HepG2 (cell line): ENCODE results near the gene SOBP. TPM values are rescaled to one million over a fixed set of nuclear protein-coding genes. Genes with fewer than 3 reads are reported as not detected.

Experiments
- ATAC-seq: fragments of 200-7000 bp; cut with Tn5 transposase; 3 replicates; pipeline ENCODE4 v1.9.1; 2020; ENCODE audit warnings: mild to moderate bottlenecking, moderate library complexity
- BruUV-seq: library from RNA; stranded (reverse); fragments of 400-500 nt; replicated peaks from 2 replicates; lab custom pipeline; 2021; lab: Mats Ljungman, UMichigan
- CTCF ChIA-PET: fragments of 300-600 bp; formaldehyde crosslinking; extraction: SDS; loops from one replicate; lab custom pipeline; 2021; ENCODE audit warnings: low total read pairs, inconsistent platforms, low intra/inter-chr PET ratio; lab: Yijun Ruan, JAX
- POLR2A ChIA-PET: fragments of 350-600 bp; sonication (Branson Sonifier 250); formaldehyde crosslinking; loops from one replicate; lab custom pipeline; 2020; ENCODE audit warnings: antibody characterized with exemption, inconsistent platforms; lab: Yijun Ruan, JAX
- DNase-seq: peaks from one replicate; pipeline ENCODE4 v3.0.0-alpha.2; 2015; ENCODE audit warnings: low spot score
- FAIRE-seq: peaks from 3 replicates; lab custom pipeline; 2011; peaks lifted over from hg19 to GRCh38; lab: Jason Lieb, UNC
- H2AFZ ChIP-seq: one replicate; pipeline ENCODE4 v1.6.1; 2011; ENCODE audit warnings: low read length, inconsistent platforms
- H3K27ac ChIP-seq: fragments of 300-600 bp; 3 replicates; pipeline ENCODE4 v1.8.0; 2011; ENCODE audit warnings: mixed run types, mild to moderate bottlenecking, mixed read lengths, low read length, inconsistent platforms; ENCODE audit not compliant: insufficient read depth; ENCODE audit errors: extremely low read length
- H3K27me3 ChIP-seq, 2 experiments: fragments of 200-600 bp in 1 of 2; 2 replicates in 1 of 2; 3 replicates in 1 of 2; pipeline versions ENCODE4 v1.6.0 to v1.8.0; 2011; ENCODE audit warnings: low read length in 2 of 2, mild to moderate bottlenecking in 2 of 2, moderate library complexity in 2 of 2, inconsistent platforms in 1 of 2; ENCODE audit not compliant: insufficient read depth in 2 of 2, control insufficient read depth in 1 of 2
- H3K36me3 ChIP-seq, 2 experiments: fragments of 200-600 bp in 1 of 2; replicated peaks in 1 of 2; 2 replicates in 1 of 2; 3 replicates in 1 of 2; pipeline versions ENCODE4 v1.5.1 to v1.8.0; 2011; ENCODE audit warnings: low read length in 2 of 2, inconsistent platforms in 1 of 2; ENCODE audit not compliant: insufficient read depth in 2 of 2, control insufficient read depth in 1 of 2
- H3K4me1 ChIP-seq: 2 replicates; pipeline ENCODE4 v1.5.1; 2012; ENCODE audit warnings: low read length, inconsistent platforms; ENCODE audit not compliant: insufficient read depth
- H3K4me2 ChIP-seq: 2 replicates; pipeline ENCODE4 v1.6.0; 2011; ENCODE audit warnings: low read depth, low read length, inconsistent platforms
- H3K4me3 ChIP-seq, 3 experiments: fragments of 200-600 bp in 1 of 3; sonication (generic), shearing (Covaris generic) in 1 of 3; replicated peaks in 1 of 3; 2 replicates each; pipeline ENCODE4 v1.5.1; 2011 to 2016; ENCODE audit warnings: low read length in 3 of 3, inconsistent platforms in 2 of 3, low read depth in 2 of 3, mild to moderate bottlenecking in 2 of 3, control low read depth in 1 of 3, mixed read lengths in 1 of 3; ENCODE audit not compliant: insufficient read depth in 1 of 3
- H3K79me2 ChIP-seq: one replicate; pipeline ENCODE4 v1.6.1; 2011; ENCODE audit warnings: low read length, inconsistent platforms; ENCODE audit not compliant: insufficient read depth
- H3K9ac ChIP-seq: 2 replicates; pipeline ENCODE4 v1.6.0; 2011; ENCODE audit warnings: mild to moderate bottlenecking, low read depth, low read length, inconsistent platforms; ENCODE audit not compliant: insufficient read depth
- H3K9me3 ChIP-seq: 2 replicates; pipeline ENCODE4 v1.5.1; 2012; ENCODE audit warnings: mild to moderate bottlenecking, low read length
- H4K20me1 ChIP-seq: 2 replicates; pipeline ENCODE4 v1.6.0; 2011; ENCODE audit warnings: inconsistent platforms, mild to moderate bottlenecking, low read length, moderate library complexity; ENCODE audit not compliant: insufficient read depth
- ADNP ChIP-seq: sonication (generic); formaldehyde crosslinking; IDR thresholded peaks from 2 replicates; pipeline ENCODE4 v1.4.0; 2020; ENCODE audit warnings: missing genetic modification reagents
- ATAD3A ChIP-seq: sonication (generic); formaldehyde crosslinking; IDR thresholded peaks from 2 replicates; pipeline ENCODE4 v1.4.0; 2020; ENCODE audit warnings: missing genetic modification reagents
- ATM ChIP-seq: fragments of 450-650 bp; IDR thresholded peaks from 2 replicates; pipeline ENCODE4 v1.7.1; 2017; ENCODE audit warnings: mild to moderate bottlenecking, borderline replicate concordance
- BHLHE40 ChIP-seq: IDR thresholded peaks from 2 replicates; pipeline ENCODE4 v1.6.1; 2011; ENCODE audit warnings: low read length, improper control_type of control experiment
- CEBPG ChIP-seq: IDR thresholded peaks from 2 replicates; pipeline ENCODE4 v1.6.1; 2016
- MLLT10 ChIP-seq: sonication (generic); formaldehyde crosslinking; IDR thresholded peaks from 2 replicates; pipeline ENCODE4 v1.4.0; 2020; ENCODE audit warnings: missing genetic modification reagents
- MTF1 ChIP-seq: sonication (generic); formaldehyde crosslinking; IDR thresholded peaks from 2 replicates; pipeline ENCODE4 v1.5.0; 2020; ENCODE audit warnings: missing genetic modification reagents
- TRIM22 ChIP-seq: fragments of 450-650 bp; IDR thresholded peaks from 2 replicates; pipeline ENCODE4 v1.6.1; 2017
- ZBTB21 ChIP-seq: sonication (generic); formaldehyde crosslinking; IDR thresholded peaks from 2 replicates; pipeline ENCODE4 v1.4.0; 2020; ENCODE audit warnings: missing genetic modification reagents
- ZBTB40 ChIP-seq, 2 experiments: fragments of 450-650 bp in 1 of 2; sonication (generic) in 1 of 2; formaldehyde crosslinking in 1 of 2; IDR thresholded peaks; 2 replicates each; pipeline versions ENCODE4 v1.6.1 to v1.8.0; 2016 to 2022; ENCODE audit warnings: antibody characterized with exemption in 1 of 2, mild to moderate bottlenecking in 1 of 2, missing genetic modification reagents in 1 of 2
- ZFP90 ChIP-seq: sonication (generic); formaldehyde crosslinking; IDR thresholded peaks from 2 replicates; pipeline ENCODE4 v1.8.0; 2022; ENCODE audit warnings: missing genetic modification reagents, mild to moderate bottlenecking, inconsistent platforms, borderline replicate concordance
- ZNF225 ChIP-seq: sonication (generic); formaldehyde crosslinking; IDR thresholded peaks from 2 replicates; pipeline ENCODE4 v1.4.0; 2020; ENCODE audit warnings: mild to moderate bottlenecking, missing genetic modification reagents
- ZNF333 ChIP-seq: sonication (generic); formaldehyde crosslinking; IDR thresholded peaks from 2 replicates; pipeline ENCODE4 v1.4.0; 2020; ENCODE audit warnings: mild to moderate bottlenecking, missing genetic modification reagents, borderline replicate concordance
- ZNF580 ChIP-seq: IDR thresholded peaks from 2 replicates; pipeline ENCODE4 v1.6.1; 2016; ENCODE audit warnings: low read depth, borderline replicate concordance
- ZNF879 ChIP-seq: sonication (generic); formaldehyde crosslinking; IDR thresholded peaks from 2 replicates; pipeline ENCODE4 v1.8.1; 2023; ENCODE audit warnings: missing genetic modification reagents
- WGBS: methylation state at CpG from one replicate; pipeline ENCODE4 v1.1.6; 2017; ENCODE audit warnings: low lambda C conversion rate; 5-methylcytosine and 5-hydroxymethylcytosine counted together
- in situ Hi-C: cut with HindIII; loops from 2 replicates; pipeline ENCODE4 v1.10.0; 2017; ENCODE audit warnings: low pct_unique_long_range_greater_than_20kb; ENCODE audit not compliant: extremely low pct_ligation_motif_present
- intact Hi-C: fragments of 100-400 bp; cut with micrococcal nuclease; formaldehyde crosslinking; loops from one replicate; pipeline ENCODE4 v1.10.0; 2022; ENCODE audit not compliant: unreplicated experiment
- polyA plus RNA-seq, 8 experiments: library from polyadenylated mRNA; depleted of rRNA in 3 of 8; stranded (reverse) in 7 of 8; unstranded in 1 of 8; fragments of >200 nt; fragmentation: Illumina TruSeq in 4 of 8; extraction: Trizol in 4 of 8; gene quantifications; 2 replicates each; pipeline versions ENCODE4 v1.2.1 to v1.2.3, GENCODE V29; 2011 to 2016; ENCODE audit warnings: low read depth in 4 of 8, missing spikeins in 1 of 8, mixed read lengths in 1 of 8; ENCODE audit not compliant: insufficient read depth in 1 of 8
- total RNA-seq, 5 experiments: library from RNA; depleted of rRNA; stranded (reverse); fragments of >200 nt; fragmentation: Illumina TruSeq; extraction: Trizol; gene quantifications; 2 replicates each; pipeline ENCODE4 v1.2.3, GENCODE V29; 2016; ENCODE audit warnings: low read depth in 1 of 5

Gene SOBP
- total and polyA plus RNA-seq, 2 of the 13 experiments (the other 11 are each of a cell fraction or from before 2014, with no cell fraction given), result 1.5 to 6.9 TPM

DNA sequence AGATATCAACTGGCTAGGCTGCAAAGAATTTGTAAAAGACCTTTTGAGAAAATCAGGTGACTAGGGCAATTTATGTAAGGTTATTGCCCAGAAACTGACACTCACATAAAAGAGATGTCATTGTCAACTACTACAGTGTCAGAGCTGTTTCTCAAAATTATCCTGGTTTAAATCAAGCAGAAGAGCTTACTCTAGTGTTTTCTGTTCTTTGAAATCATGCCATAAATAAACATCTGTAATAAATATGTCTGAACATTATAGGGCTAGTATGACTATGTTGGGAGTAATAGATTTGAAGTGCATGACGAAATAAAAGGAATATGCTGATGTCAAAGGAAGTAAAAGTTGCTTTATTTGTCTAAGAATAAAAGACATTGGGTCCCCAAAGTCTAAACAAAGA, 19.6 kb upstream of the SOBP start:
- H3K4me2 ChIP-seq, result no peak overlapping the region
- BruUV-seq, result no TSS peak
- intact Hi-C loops, result no loop called here

More for the DNA sequence above, 19.6 kb upstream of the SOBP start:
- no peak overlapping the region for H2AFZ ChIP-seq
- FAIRE-seq (no peak), DNase-seq (no peak), ATAC-seq (no peak)
- no peaks in the 10 kb centered on the region for H3K4me1 ChIP-seq
- WGBS, result 9% methylated on average over 1 of the region's 1 CpG
- no peak for TF ChIP-seq ZNF333 (CRISPR knock-in tag)
- TF ChIP-seq ADNP (CRISPR knock-in tag), result no peak
- TF ChIP-seq ZFP90 (CRISPR knock-in tag), result no peak
- TF ChIP-seq MTF1, result no peak
- no peak for TF ChIP-seq MLLT10 (CRISPR knock-in tag)
- TF ChIP-seq ZNF580 (CRISPR knock-in tag), result no peak
- TF ChIP-seq CEBPG, result no peak
- no peak for TF ChIP-seq BHLHE40
- TF ChIP-seq ZNF879 (CRISPR knock-in tag), result no peak
- no peak for TF ChIP-seq ATM
- TF ChIP-seq ZNF225 (CRISPR knock-in tag), result no peak
- TF ChIP-seq TRIM22, result no peak
- TF ChIP-seq ATAD3A (CRISPR knock-in tag), result no peak
- no peak for TF ChIP-seq ZBTB21 (CRISPR knock-in tag)
- no peak for TF ChIP-seq ZBTB40 (IDR thresholded peaks at IDR 0.05)
- no peak for TF ChIP-seq ZBTB40 (CRISPR knock-in tag; IDR thresholded peaks at IDR 0.05)
- no peak overlapping the region for H3K27ac ChIP-seq
- H3K79me2 ChIP-seq, result no peaks in the 10 kb centered on the region
- in situ Hi-C loops, result no loop called here
- no peaks in the 10 kb centered on the region for H4K20me1 ChIP-seq
- CTCF ChIA-PET, result no interaction called here
- POLR2A ChIA-PET, result interaction anchor here (1.2 kb wide), 1 partner anchor 11 kb away, joined by 7 read pairs; the partner anchor contains the start of gene PDSS2
- H3K9ac ChIP-seq, result no peak overlapping the region
- H3K36me3 ChIP-seq, result no peaks in the 10 kb centered on the region
- H3K4me3 ChIP-seq, result no peak overlapping the region
- H3K9me3 ChIP-seq, result no peaks in the 10 kb centered on the region
- no peaks in the 10 kb centered on the region; a peak in 1 of 5 replicates for H3K27me3 ChIP-seq
